Measurements from ENCODE around the gene BICRAL.

Gene BICRAL

DNA sequence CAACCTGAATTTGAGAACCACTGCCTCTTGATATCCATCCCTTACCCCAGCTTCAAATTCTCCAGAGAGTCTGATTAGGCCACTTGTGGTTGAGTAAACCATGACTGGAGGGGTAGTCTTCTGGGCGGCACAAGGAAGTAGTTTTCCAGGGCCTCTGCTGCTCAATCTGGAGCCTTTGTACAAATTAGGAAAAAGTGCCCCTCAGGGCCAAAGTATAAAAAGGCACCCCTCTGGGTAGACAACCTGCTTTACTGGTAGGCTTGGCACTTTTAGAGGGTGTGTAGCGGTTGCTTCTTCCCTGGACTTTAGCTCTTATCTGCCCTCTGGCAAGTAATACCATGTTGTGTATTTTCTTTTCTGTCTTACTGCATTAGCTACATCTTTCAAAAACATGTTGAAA is 64.7 kb downstream of the BICRAL start:
- H3K4me1 ChIP-seq (ENCODE audit: control insufficient read depth, insufficient read depth, low read length, poor library complexity, severe bottlenecking) = no peaks in the 10 kb centered on the region
- H3K9me3 ChIP-seq (ENCODE audit: control insufficient read depth, low read length) = no peaks in the 10 kb centered on the region
- 80 to 100% methylated on average over 1 of the region's 2 CpGs for WGBS, 2 experiments (ENCODE audit: insufficient coverage in 2 of 2)

GRCh38 chr6:42848700-42849099 is 66.8 kb downstream of the BICRAL start:
- WGBS, 2 experiments (ENCODE audit: insufficient coverage in 2 of 2) = 92 to 100% methylated on average over 2 of the region's 4 CpGs
- Histone ChIP-seq H3K4me3 (ENCODE audit: extremely low read depth, insufficient read depth, low read length, poor library complexity, severe bottlenecking) (no peak overlapping the region), H3K9me3 (ENCODE audit: control insufficient read depth, low read length) (no peaks in the 10 kb centered on the region), H3K27ac (ENCODE audit: low read depth, low read length, severe bottlenecking) (no peak overlapping the region), H3K36me3 (ENCODE audit: control insufficient read depth, insufficient read depth, low read length) (peaks cover 3% of the 10 kb centered on the region), H3K4me1 (ENCODE audit: control insufficient read depth, insufficient read depth, low read length, poor library complexity, severe bottlenecking) (no peaks in the 10 kb centered on the region)

More for the DNA sequence above, 64.7 kb downstream of the BICRAL start:
- peaks cover 3% of the 10 kb centered on the region for H3K36me3 ChIP-seq (ENCODE audit: control insufficient read depth, insufficient read depth, low read length)
- H3K4me3 ChIP-seq (ENCODE audit: extremely low read depth, insufficient read depth, low read length, poor library complexity, severe bottlenecking) = no peak overlapping the region
- no peak overlapping the region for H3K27ac ChIP-seq (ENCODE audit: low read depth, low read length, severe bottlenecking)

GRCh38 chr6:42851599-42851998 is 69.7 kb downstream of the BICRAL start:
- no CpG with 5 or more reads among the region's 2 CpGs for WGBS, 2 experiments (ENCODE audit: insufficient coverage in 2 of 2)
- Histone ChIP-seq H3K9me3 (ENCODE audit: control insufficient read depth, low read length) (no peaks in the 10 kb centered on the region), H3K4me1 (ENCODE audit: control insufficient read depth, insufficient read depth, low read length, poor library complexity, severe bottlenecking) (no peaks in the 10 kb centered on the region), H3K27ac (ENCODE audit: low read depth, low read length, severe bottlenecking) (no peak overlapping the region), H3K4me3 (ENCODE audit: extremely low read depth, insufficient read depth, low read length, poor library complexity, severe bottlenecking) (no peak overlapping the region), H3K36me3 (ENCODE audit: control insufficient read depth, insufficient read depth, low read length) (peaks cover under 1% of the 10 kb centered on the region)

- Histone ChIP-seq H3K4me1 (ENCODE audit: control insufficient read depth, insufficient read depth, low read length, poor library complexity, severe bottlenecking) (no peaks in the 10 kb centered on the region), H3K9me3 (ENCODE audit: control insufficient read depth, low read length) (no peaks in the 10 kb centered on the region), H3K36me3 (ENCODE audit: control insufficient read depth, insufficient read depth, low read length) (peaks cover 23% of the 10 kb centered on the region), H3K4me3 (ENCODE audit: extremely low read depth, insufficient read depth, low read length, poor library complexity, severe bottlenecking) (no peak overlapping the region), H3K27ac (ENCODE audit: low read depth, low read length, severe bottlenecking) (no peak overlapping the region)
- WGBS, 2 experiments (ENCODE audit: insufficient coverage in 2 of 2) = 100% methylated on average over 1 of the region's 1 CpG
These were observed 78.2 kb downstream of the BICRAL start for GRCh38 chr6:42860036-42860435.

- Histone ChIP-seq H3K36me3 (ENCODE audit: control insufficient read depth, insufficient read depth, low read length) (peaks cover 23% of the 10 kb centered on the region), H3K4me3 (ENCODE audit: extremely low read depth, insufficient read depth, low read length, poor library complexity, severe bottlenecking) (no peak overlapping the region), H3K9me3 (ENCODE audit: control insufficient read depth, low read length) (no peaks in the 10 kb centered on the region), H3K4me1 (ENCODE audit: control insufficient read depth, insufficient read depth, low read length, poor library complexity, severe bottlenecking) (no peaks in the 10 kb centered on the region), H3K27ac (ENCODE audit: low read depth, low read length, severe bottlenecking) (no peak overlapping the region)
- 100% methylated on average over 4 of the region's 6 CpGs for WGBS, 2 experiments (ENCODE audit: insufficient coverage in 2 of 2)
These were observed 78.6 kb downstream of the BICRAL start for GRCh38 chr6:42860481-42860880.

GRCh38 chr6:42864602-42865001 is 82.8 kb downstream of the BICRAL start:
- 97 to 98% methylated on average over 8 of the region's 8 CpGs for WGBS, 2 experiments (ENCODE audit: insufficient coverage in 2 of 2)
- peaks cover 18% of the 10 kb centered on the region for H3K36me3 ChIP-seq (ENCODE audit: control insufficient read depth, insufficient read depth, low read length)
- H3K4me3 ChIP-seq (ENCODE audit: extremely low read depth, insufficient read depth, low read length, poor library complexity, severe bottlenecking) = no peak overlapping the region
- no peaks in the 10 kb centered on the region for H3K9me3 ChIP-seq (ENCODE audit: control insufficient read depth, low read length)
- no peak overlapping the region for H3K27ac ChIP-seq (ENCODE audit: low read depth, low read length, severe bottlenecking)
- no peaks in the 10 kb centered on the region for H3K4me1 ChIP-seq (ENCODE audit: control insufficient read depth, insufficient read depth, low read length, poor library complexity, severe bottlenecking)

GRCh38 chr6:42870145-42870936 is 88.5 kb downstream of the BICRAL start:
- Histone ChIP-seq H3K27ac (ENCODE audit: low read depth, low read length, severe bottlenecking) (no peak overlapping the region), H3K4me3 (ENCODE audit: extremely low read depth, insufficient read depth, low read length, poor library complexity, severe bottlenecking) (no peak overlapping the region)
- WGBS, 2 experiments (ENCODE audit: insufficient coverage in 2 of 2) = 100% methylated on average over 1 of the region's 2 CpGs

GRCh38 chr6:42871711-42872110 is 89.9 kb downstream of the BICRAL start:
- Histone ChIP-seq H3K27ac (ENCODE audit: low read depth, low read length, severe bottlenecking) (no peak overlapping the region), H3K4me1 (ENCODE audit: control insufficient read depth, insufficient read depth, low read length, poor library complexity, severe bottlenecking) (no peaks in the 10 kb centered on the region), H3K9me3 (ENCODE audit: control insufficient read depth, low read length) (no peaks in the 10 kb centered on the region), H3K4me3 (ENCODE audit: extremely low read depth, insufficient read depth, low read length, poor library complexity, severe bottlenecking) (no peak overlapping the region), H3K36me3 (ENCODE audit: control insufficient read depth, insufficient read depth, low read length) (peaks cover 5% of the 10 kb centered on the region)
- 70 to 100% methylated on average over 2 of the region's 3 CpGs for WGBS, 2 experiments (ENCODE audit: insufficient coverage in 2 of 2)

More at GRCh38 chr6:42870145-42870936, 88.5 kb downstream of the BICRAL start:
- Histone ChIP-seq H3K36me3 (ENCODE audit: control insufficient read depth, insufficient read depth, low read length) (peaks cover 9% of the 10 kb centered on the region), H3K9me3 (ENCODE audit: control insufficient read depth, low read length) (no peaks in the 10 kb centered on the region), H3K4me1 (ENCODE audit: control insufficient read depth, insufficient read depth, low read length, poor library complexity, severe bottlenecking) (no peaks in the 10 kb centered on the region)

- 81% methylated on average over 2 of the region's 2 CpGs; no CpG with 5 or more reads in 1 of the 2 experiments for WGBS, 2 experiments (ENCODE audit: insufficient coverage in 2 of 2)
- Histone ChIP-seq H3K36me3 (ENCODE audit: control insufficient read depth, insufficient read depth, low read length) (no peaks in the 10 kb centered on the region), H3K4me1 (ENCODE audit: control insufficient read depth, insufficient read depth, low read length, poor library complexity, severe bottlenecking) (no peaks in the 10 kb centered on the region), H3K4me3 (ENCODE audit: extremely low read depth, insufficient read depth, low read length, poor library complexity, severe bottlenecking) (no peak overlapping the region), H3K27ac (ENCODE audit: low read depth, low read length, severe bottlenecking) (no peak overlapping the region), H3K9me3 (ENCODE audit: control insufficient read depth, low read length) (no peaks in the 10 kb centered on the region)
These were observed 91.5 kb downstream of the BICRAL start for GRCh38 chr6:42873313-42873712.

DNA sequence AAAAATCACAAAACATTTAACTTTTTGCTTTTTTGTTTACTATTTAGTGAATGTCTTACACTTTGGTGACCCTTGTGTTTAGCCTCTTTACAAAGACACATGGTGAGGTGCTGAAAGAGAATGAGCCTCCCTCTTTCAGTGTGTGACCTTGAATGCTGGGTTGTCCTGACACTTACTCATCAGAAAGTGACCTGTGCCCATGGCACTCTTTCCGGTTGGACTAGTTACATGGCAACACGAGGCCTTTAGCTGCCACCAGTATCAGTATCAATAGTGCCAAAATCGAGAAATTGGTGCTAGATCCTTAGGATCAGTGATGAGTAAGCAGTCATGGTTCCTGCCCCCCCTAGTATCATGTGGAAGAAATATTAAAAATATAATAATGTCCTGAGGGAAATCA is 95.8 kb downstream of the BICRAL start:
- Histone ChIP-seq H3K4me1 (ENCODE audit: control insufficient read depth, insufficient read depth, low read length, poor library complexity, severe bottlenecking) (peaks cover 3% of the 10 kb centered on the region), H3K4me3 (ENCODE audit: extremely low read depth, insufficient read depth, low read length, poor library complexity, severe bottlenecking) (no peak overlapping the region), H3K9me3 (ENCODE audit: control insufficient read depth, low read length) (no peaks in the 10 kb centered on the region), H3K36me3 (ENCODE audit: control insufficient read depth, insufficient read depth, low read length) (peaks cover 20% of the 10 kb centered on the region), H3K27ac (ENCODE audit: low read depth, low read length, severe bottlenecking) (no peak overlapping the region)
- WGBS, 2 experiments (ENCODE audit: insufficient coverage in 2 of 2) = 85 to 100% methylated on average over 3 of the region's 3 CpGs
